Measurements from ENCODE around the gene BAHCC1.

DNA sequence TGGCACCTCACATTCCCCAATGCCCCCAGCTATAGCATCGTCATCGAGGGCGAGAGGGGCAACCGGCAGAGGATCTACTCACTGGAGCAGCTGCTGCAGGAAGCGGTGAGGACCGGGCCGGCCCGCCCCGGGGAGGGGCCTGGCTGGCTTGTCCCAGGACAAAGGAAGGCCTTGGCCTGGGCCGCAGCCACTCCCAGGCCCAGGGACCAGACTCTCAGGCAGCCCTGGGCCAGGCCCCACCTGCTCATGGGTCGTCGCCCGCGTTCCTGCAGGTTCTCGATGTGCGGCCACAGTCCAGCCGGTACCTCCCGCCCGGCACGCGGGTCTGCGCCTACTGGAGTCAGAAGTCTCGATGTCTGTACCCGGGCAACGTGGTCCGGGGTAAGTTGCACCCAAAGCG, 64.0 kb downstream of the BAHCC1 start:
- TF ChIP-seq GATA2 (IDR thresholded peaks at IDR 0.05; ENCODE audit: low read depth, low read length) (no peak), GATA3 (IDR thresholded peaks at IDR 0.05; ENCODE audit: low read depth, low read length) (no peak)

Data from SH-SY5Y (cell line).